ENCODE results near the gene CHI3L1.

CHI3L1 gene

GRCh38 chr1:203133970-203134725 is 52.4 kb downstream of the CHI3L1 start:
- DNase-seq (ENCODE audit: low read depth, low spot score) = no peak

DNA sequence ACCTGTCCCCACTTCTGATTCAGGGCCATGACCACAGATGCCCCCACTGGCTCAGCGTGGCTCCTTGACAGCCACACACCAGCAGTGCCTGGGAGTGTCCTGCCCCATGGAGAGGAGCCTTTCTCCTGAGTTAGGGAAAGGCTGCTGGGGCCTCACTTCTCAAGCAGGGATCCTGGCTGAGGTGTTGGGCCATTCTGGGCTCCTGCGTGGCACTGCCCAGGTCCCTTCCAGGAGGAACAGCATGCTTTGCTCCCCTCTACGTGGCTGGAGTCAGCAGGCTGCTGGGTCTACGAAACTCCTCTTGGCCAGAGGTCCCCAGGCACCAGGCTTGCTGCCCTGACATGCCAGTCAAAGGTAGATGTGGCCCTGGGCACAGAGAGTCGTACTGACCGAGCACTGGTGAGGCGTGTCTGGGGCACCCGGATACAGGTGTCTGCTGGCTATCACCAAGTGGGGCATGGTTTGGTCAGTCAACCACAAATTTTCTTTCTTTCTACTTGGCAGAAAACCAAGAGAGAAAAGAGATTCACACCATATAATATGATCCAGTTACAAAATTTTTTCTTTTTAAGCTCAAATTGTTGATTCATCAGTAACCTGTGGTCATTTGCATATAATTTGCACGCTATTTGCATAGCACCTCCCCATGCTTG is 54.8 kb downstream of the CHI3L1 start:
- no peak for DNase-seq (ENCODE audit: low read depth, low spot score)

- DNase-seq (ENCODE audit: low read depth, low spot score) = no peak
These were observed 56.0 kb downstream of the CHI3L1 start for GRCh38 chr1:203130358-203130985.

DNA sequence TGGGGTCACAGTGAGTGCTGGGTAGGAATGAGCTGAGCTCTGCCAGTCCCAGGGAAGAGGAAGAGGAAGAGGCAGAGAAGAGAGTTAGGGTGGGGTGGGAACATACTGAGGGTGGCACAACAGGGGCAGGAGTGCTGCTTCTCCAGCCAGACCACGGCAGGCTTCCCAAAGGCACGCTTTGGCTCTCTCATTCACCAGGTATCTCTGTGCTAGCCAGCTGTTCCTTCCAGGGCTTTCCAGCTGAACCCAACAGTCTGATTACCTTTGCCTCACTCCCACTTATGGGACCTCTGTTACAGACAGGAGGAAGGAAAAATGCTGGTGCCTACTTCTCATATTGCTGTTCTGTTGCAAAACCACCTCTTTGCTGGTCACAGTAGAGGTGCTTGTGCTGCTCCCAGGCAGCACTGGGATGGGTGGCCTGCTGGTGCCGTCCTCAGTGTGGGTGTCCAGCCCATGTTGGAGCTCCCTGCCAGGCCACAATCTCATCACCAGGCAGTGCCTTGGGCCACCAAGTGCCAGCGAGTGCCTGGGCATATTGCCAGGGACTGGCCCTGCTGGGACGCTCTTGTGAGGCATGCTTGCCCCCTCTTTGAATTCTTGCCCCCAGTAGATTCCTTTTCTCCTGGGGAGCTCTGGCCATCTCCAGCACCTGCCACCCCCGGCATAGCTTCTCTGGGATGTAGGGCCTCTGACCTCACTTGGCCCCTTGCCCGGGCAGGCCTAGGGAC is 56.8 kb downstream of the CHI3L1 start:
- DNase-seq (ENCODE audit: low read depth, low spot score) = no peak

Measured in smooth muscle cell of the brain vasculature (primary cell).